Kidney epithelial cell (primary cell): ENCODE results near the gene DRG2. TPM values are rescaled to one million over a fixed set of nuclear protein-coding genes. Genes with fewer than 3 reads are reported as not detected.

Experiments used
- DNase-seq: peaks from one replicate; pipeline ENCODE4 v3.0.0-alpha.2; 2010; ENCODE audit warnings: low read depth
- H3K27me3 ChIP-seq: 2 replicates; pipeline ENCODE4 v1.6.0; 2011; ENCODE audit warnings: low read length; ENCODE audit not compliant: control insufficient read depth, insufficient read depth
- H3K36me3 ChIP-seq: 2 replicates; pipeline ENCODE4 v1.5.1; 2011; ENCODE audit warnings: low read length; ENCODE audit not compliant: control insufficient read depth, insufficient read depth
- H3K4me3 ChIP-seq: 2 replicates; pipeline ENCODE4 v1.5.1; 2011; ENCODE audit warnings: low read depth, mild to moderate bottlenecking, control low read depth, low read length
- total RNA-seq: library from RNA; depleted of rRNA; stranded (reverse); fragments of >200 nt; gene quantifications from 2 replicates; pipeline ENCODE4 v1.2.3, GENCODE V29; 2015
- TF ChIP-seq, protein P1 (sequence below): IDR thresholded peaks from 2 replicates; pipeline ENCODE4 v1.5.1; 2011; ENCODE audit warnings: mild to moderate bottlenecking, moderate library complexity, low read length, control low read depth, inconsistent platforms; ENCODE audit not compliant: insufficient read depth, poor library complexity, severe bottlenecking

DRG2 gene
- total RNA-seq, 1 donor from 2014 or later: 40.0 TPM

DNA sequence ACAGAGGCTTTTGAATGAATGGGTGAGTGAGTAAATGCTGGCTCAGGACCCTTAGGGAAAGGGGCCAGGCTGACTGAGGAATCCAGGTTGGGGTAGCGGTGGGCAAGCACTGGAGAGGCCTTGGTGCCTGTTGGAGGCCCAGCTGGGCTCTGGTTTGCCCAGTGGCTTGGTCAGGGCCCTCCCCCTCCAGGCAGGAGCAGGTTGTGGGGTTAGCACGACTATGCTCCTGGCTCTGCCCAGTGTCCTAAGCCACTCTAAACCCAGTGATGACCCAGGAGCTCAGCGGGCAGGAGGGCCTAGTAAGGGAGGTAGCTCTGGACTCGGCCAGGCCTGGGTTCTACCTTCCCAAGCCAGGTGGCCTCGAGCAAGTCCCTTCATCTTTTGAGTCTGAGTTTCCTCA, 28.3 kb downstream of the DRG2 start:
- H3K4me3 ChIP-seq: no peak overlapping the region
- H3K27me3 ChIP-seq: no peaks in the 10 kb centered on the region
- no peaks in the 10 kb centered on the region for H3K36me3 ChIP-seq
- TF ChIP-seq, protein P1, sequence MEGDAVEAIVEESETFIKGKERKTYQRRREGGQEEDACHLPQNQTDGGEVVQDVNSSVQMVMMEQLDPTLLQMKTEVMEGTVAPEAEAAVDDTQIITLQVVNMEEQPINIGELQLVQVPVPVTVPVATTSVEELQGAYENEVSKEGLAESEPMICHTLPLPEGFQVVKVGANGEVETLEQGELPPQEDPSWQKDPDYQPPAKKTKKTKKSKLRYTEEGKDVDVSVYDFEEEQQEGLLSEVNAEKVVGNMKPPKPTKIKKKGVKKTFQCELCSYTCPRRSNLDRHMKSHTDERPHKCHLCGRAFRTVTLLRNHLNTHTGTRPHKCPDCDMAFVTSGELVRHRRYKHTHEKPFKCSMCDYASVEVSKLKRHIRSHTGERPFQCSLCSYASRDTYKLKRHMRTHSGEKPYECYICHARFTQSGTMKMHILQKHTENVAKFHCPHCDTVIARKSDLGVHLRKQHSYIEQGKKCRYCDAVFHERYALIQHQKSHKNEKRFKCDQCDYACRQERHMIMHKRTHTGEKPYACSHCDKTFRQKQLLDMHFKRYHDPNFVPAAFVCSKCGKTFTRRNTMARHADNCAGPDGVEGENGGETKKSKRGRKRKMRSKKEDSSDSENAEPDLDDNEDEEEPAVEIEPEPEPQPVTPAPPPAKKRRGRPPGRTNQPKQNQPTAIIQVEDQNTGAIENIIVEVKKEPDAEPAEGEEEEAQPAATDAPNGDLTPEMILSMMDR: no peak
- no peak for DNase-seq

DNA sequence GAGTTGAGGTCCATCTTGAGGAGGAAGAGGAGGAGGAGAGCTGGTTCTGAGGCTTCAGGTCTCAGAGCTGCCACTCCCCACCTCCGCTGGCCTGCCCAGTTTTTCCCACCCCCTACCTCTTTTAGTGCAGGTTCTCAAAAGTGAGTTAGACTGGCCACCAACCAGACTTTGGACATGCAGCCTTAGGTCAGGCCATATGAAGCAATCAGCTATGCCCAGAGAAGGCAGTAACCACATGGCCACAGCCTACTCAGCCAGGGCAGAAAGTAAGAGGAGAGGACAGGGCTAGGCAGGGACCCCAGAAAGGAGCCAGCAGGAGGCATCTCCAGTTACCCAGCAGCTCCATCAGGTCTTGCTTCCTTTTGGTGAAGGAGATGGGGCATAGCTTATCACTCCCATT, 29.8 kb downstream of the DRG2 start:
- H3K4me3 ChIP-seq: no peak overlapping the region
- H3K36me3 ChIP-seq: no peaks in the 10 kb centered on the region
- no peak for DNase-seq
- TF ChIP-seq, protein P1: no peak
- peaks cover 3% of the 10 kb centered on the region for H3K27me3 ChIP-seq

DNA sequence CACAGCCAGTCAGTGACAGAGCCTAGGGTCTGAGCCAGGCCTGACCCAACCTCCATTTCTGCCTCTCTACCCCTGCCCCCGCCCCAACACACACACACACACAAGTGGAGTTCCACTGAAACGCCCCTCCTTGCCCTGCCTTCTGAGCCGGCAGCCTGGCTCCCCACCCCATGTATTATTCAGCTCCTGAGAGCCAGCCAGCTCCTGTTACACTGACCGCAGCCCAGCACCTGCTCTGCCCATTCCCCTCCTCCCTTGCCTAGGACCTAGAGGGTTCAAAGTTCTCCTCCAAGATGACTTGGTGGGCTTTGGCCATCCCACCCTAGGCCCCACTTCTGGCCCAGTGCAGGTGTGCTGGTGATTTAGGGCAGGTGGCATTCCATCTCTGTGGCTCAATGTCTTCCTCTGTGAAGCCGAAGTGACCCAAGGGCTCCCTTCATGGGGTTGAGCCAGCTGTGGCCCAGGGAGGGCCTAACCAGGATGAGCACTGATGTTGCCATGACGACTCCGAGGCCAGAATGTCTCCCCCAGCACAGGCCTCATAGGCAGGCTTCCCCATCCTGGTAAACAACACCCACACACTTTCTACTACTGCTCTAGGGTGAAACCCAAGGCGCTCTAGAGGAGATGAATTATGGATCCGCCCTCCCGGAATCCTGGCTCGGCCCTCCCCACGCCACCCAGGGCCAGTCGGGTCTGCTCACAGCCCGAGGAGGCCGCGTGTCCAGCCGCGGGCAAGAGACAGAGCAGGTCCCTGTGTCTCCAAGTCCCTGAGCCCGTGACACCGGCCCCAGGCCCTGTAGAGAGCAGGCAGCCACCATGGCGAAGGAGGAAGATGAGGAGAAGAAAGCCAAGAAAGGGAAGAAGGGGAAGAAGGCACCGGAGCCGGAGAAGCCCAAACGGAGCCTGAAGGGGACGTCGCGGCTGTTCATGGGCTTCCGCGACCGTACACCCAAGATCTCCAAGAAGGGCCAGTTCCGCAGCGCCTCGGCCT, 30.5 kb downstream of the DRG2 start:
- TF ChIP-seq, protein P1: no peak
- no peak overlapping the region for H3K4me3 ChIP-seq
- H3K27me3 ChIP-seq: peaks cover 8% of the 10 kb centered on the region
- no peak for DNase-seq
- H3K36me3 ChIP-seq: no peaks in the 10 kb centered on the region

DNA sequence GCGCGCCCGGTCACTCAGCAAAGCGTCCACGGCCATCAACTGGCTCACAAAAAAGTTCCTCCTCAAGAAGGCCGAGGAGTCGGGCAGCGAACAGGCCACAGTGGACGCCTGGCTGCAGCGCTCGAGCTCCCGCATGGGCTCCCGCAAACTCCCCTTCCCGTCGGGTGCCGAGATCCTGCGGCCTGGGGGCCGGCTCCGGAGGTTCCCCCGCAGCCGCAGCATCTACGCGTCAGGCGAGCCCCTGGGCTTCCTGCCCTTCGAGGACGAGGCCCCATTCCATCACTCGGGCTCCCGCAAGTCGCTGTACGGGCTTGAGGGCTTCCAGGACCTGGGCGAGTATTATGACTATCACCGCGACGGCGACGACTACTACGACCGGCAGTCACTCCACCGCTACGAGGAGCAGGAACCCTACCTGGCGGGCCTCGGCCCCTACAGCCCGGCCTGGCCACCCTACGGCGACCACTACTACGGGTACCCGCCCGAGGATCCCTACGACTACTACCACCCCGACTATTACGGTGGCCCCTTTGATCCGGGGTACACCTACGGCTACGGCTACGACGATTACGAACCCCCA, 31.5 kb downstream of the DRG2 start:
- TF ChIP-seq, protein P1: no peak
- no peak overlapping the region for H3K4me3 ChIP-seq
- DNase-seq: no peak
- H3K27me3 ChIP-seq: peaks cover 11% of the 10 kb centered on the region
- no peaks in the 10 kb centered on the region for H3K36me3 ChIP-seq

DNA sequence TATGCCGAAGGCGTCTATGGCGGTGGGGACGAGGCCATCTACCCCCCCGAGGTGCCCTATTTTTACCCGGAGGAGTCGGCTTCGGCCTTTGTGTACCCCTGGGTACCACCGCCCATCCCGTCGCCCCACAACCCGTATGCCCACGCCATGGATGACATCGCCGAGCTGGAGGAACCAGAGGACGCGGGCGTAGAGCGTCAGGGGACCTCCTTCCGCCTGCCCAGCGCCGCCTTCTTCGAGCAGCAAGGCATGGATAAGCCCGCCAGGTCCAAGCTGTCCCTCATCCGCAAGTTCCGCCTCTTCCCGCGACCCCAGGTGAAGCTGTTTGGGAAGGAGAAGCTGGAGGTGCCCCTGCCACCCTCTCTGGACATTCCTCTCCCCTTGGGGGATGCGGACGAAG, 32.2 kb downstream of the DRG2 start:
- Histone ChIP-seq H3K4me3 (no peak overlapping the region), H3K36me3 (no peaks in the 10 kb centered on the region), H3K27me3 (peaks cover 14% of the 10 kb centered on the region)
- TF ChIP-seq, protein P1: no peak
- DNase-seq: no peak
